ENCODE measurements around the gene AFF3. TPM values are rescaled to one million over a fixed set of nuclear protein-coding genes. Genes with fewer than 3 reads are reported as not detected.

Gene AFF3
- total and polyA plus RNA-seq, 2 donors (not counting 3 experiments of a cell fraction or from before 2014, with no cell fraction given), result 0.06 to 0.07 TPM

GRCh38 chr2:99797475-99797874 is 344.9 kb downstream of the AFF3 start:
- BruUV-seq (replicated peaks), result no TSS peak
- FAIRE-seq, result no peak
- dilution Hi-C loops (cut with MboI; ENCODE audit: extremely low pct_ligation_motif_present, low sequenced_read_pairs) (no loop called here), intact Hi-C loops (cut with micrococcal nuclease) (no loop called here)
- ChIA-PET POLR2A (no interaction called here), CTCF (interaction anchor here (2.1 kb wide), 1 partner anchor 13 kb away, joined by 5 read pairs; no protein-coding TSS in a partner anchor)
- Histone ChIP-seq H3K9ac (replicated peaks; ENCODE audit: extremely low read depth, insufficient read depth, low read length) (no peak overlapping the region), H3K79me2 (ENCODE audit: control insufficient read depth, insufficient read depth, low read length) (no peaks in the 10 kb centered on the region), H3K36me3 (ENCODE audit: control insufficient read depth in 2 of 2, extremely low read depth in 1 of 2, insufficient read depth in 2 of 2, low read length in 2 of 2) (no peaks in the 10 kb centered on the region), H4K20me1 (replicated peaks; ENCODE audit: control insufficient read depth, extremely low read depth, insufficient read depth, low read length) (no peaks in the 10 kb centered on the region), H3K9me1 (replicated peaks; ENCODE audit: control insufficient read depth, extremely low read depth, insufficient read depth, low read length) (no peaks in the 10 kb centered on the region), H2AFZ (ENCODE audit: low read depth, low read length) (no peak overlapping the region), H3K4me2 (ENCODE audit: insufficient read depth, low read length) (no peak overlapping the region), H3K4me3 (replicated peaks in 1 of 3; ENCODE audit: insufficient read depth in 1 of 3, low read depth in 1 of 3, low read length in 3 of 3) (no peak overlapping the region), H3K27me3 (ENCODE audit: control insufficient read depth in 2 of 2, insufficient read depth in 2 of 2, low read length in 2 of 2) (peaks cover 0 to 21% of the 10 kb centered on the region in 2 experiments), H3K9me3 (replicated peaks; ENCODE audit: control insufficient read depth, insufficient read depth, low read length) (no peaks in the 10 kb centered on the region), H3K4me1 (ENCODE audit: control insufficient read depth, extremely low read depth, insufficient read depth, low read length) (no peaks in the 10 kb centered on the region), H3K27ac (ENCODE audit: insufficient read depth, low read depth, low read length) (no peak overlapping the region)
- no peak for TF ChIP-seq FOS (IDR thresholded peaks at IDR 0.05; ENCODE audit: borderline replicate concordance, insufficient read depth, low read length)
- TF ChIP-seq MYC (IDR thresholded peaks at IDR 0.05; ENCODE audit: low read depth, low read length), result no peak
- TF ChIP-seq POLR2A (IDR thresholded peaks at IDR 0.05; ENCODE audit: low read depth, low read length), result no peak
- no peak for DNase-seq (ENCODE audit: low read depth, low spot score)

GRCh38 chr2:99794414-99794813 is 348.0 kb downstream of the AFF3 start:
- DNase-seq (ENCODE audit: low read depth, low spot score) (no peak), FAIRE-seq (no peak)
- no peak overlapping the region for H2AFZ ChIP-seq (ENCODE audit: low read depth, low read length)
- ChIA-PET POLR2A (no interaction called here), CTCF (interaction anchor here (0.9 to 1.0 kb wide), 2 partner anchors 24 to 587 kb away, joined by 4 to 6 read pairs; no protein-coding TSS in a partner anchor)
- no peak overlapping the region for H3K4me2 ChIP-seq (ENCODE audit: insufficient read depth, low read length)
- no peak overlapping the region for H3K4me3 ChIP-seq (replicated peaks in 1 of 3; ENCODE audit: insufficient read depth in 1 of 3, low read depth in 1 of 3, low read length in 3 of 3)
- H3K27ac ChIP-seq (ENCODE audit: insufficient read depth, low read depth, low read length), result no peak overlapping the region
- dilution Hi-C loops (cut with MboI; ENCODE audit: extremely low pct_ligation_motif_present, low sequenced_read_pairs), result no loop called here
- H3K79me2 ChIP-seq (ENCODE audit: control insufficient read depth, insufficient read depth, low read length), result no peaks in the 10 kb centered on the region
- no peak for TF ChIP-seq POLR2AphosphoS5 (IDR thresholded peaks at IDR 0.05; ENCODE audit: insufficient read depth, low read depth, low read length)
- TF ChIP-seq JUN (IDR thresholded peaks at IDR 0.05; ENCODE audit: borderline replicate concordance, insufficient read depth, insufficient read length, low read depth), result no peak
- TF ChIP-seq MAX (IDR thresholded peaks at IDR 0.05; ENCODE audit: insufficient read depth, insufficient read length), result no peak
- H3K36me3 ChIP-seq (ENCODE audit: control insufficient read depth in 2 of 2, extremely low read depth in 1 of 2, insufficient read depth in 2 of 2, low read length in 2 of 2), result no peaks in the 10 kb centered on the region
- no peaks in the 10 kb centered on the region for H4K20me1 ChIP-seq (replicated peaks; ENCODE audit: control insufficient read depth, extremely low read depth, insufficient read depth, low read length)
- H3K9me3 ChIP-seq (replicated peaks; ENCODE audit: control insufficient read depth, insufficient read depth, low read length), result no peaks in the 10 kb centered on the region
- H3K9ac ChIP-seq (replicated peaks; ENCODE audit: extremely low read depth, insufficient read depth, low read length), result no peak overlapping the region
- intact Hi-C loops (cut with micrococcal nuclease), result no loop called here
- peaks cover 0 to 11% of the 10 kb centered on the region in 2 experiments for H3K27me3 ChIP-seq (ENCODE audit: control insufficient read depth in 2 of 2, insufficient read depth in 2 of 2, low read length in 2 of 2)
- H3K9me1 ChIP-seq (replicated peaks; ENCODE audit: control insufficient read depth, extremely low read depth, insufficient read depth, low read length), result no peaks in the 10 kb centered on the region
- no TSS peak for BruUV-seq (replicated peaks)
- H3K4me1 ChIP-seq (ENCODE audit: control insufficient read depth, extremely low read depth, insufficient read depth, low read length), result no peaks in the 10 kb centered on the region
